ENCODE results near the gene SLC25A17.
"Not testable (repeated sequence)": the region's sequence is repeated elsewhere in the genome, so short reads cannot be mapped to it uniquely, and the experiment has no call there.

SLC25A17 gene

GRCh38 chr22:40753114-40753513, 66.0 kb downstream of the SLC25A17 start:
- DNase-seq: no peak

GRCh38 chr22:40751250-40751649, 67.9 kb downstream of the SLC25A17 start:
- no peak for DNase-seq

GRCh38 chr22:40749829-40750228, 69.3 kb downstream of the SLC25A17 start:
- no peak for DNase-seq

GRCh38 chr22:40748388-40749355, 70.5 kb downstream of the SLC25A17 start:
- no peak for DNase-seq

GRCh38 chr22:40747361-40747760, 71.8 kb downstream of the SLC25A17 start:
- no peak for DNase-seq

GRCh38 chr22:40746428-40747220, 72.5 kb downstream of the SLC25A17 start:
- no peak for DNase-seq

GRCh38 chr22:40743768-40744167, 75.4 kb downstream of the SLC25A17 start:
- DNase-seq: no peak

GRCh38 chr22:40741116-40741515, 78.0 kb downstream of the SLC25A17 start:
- DNase-seq: no peak

GRCh38 chr22:40739721-40740120, 79.4 kb downstream of the SLC25A17 start:
- no peak for DNase-seq

GRCh38 chr22:40733919-40734318, 85.2 kb downstream of the SLC25A17 start:
- no peak for DNase-seq

- DNase-seq: no peak
Measured at GRCh38 chr22:40732999-40733292, 86.2 kb downstream of the SLC25A17 start.

GRCh38 chr22:40729284-40729683, 89.9 kb downstream of the SLC25A17 start:
- no peak for DNase-seq

- peak; percentile 65 for DNase-seq
Measured at GRCh38 chr22:40728731-40729189, 90.4 kb downstream of the SLC25A17 start.

GRCh38 chr22:40727964-40728615, 91.1 kb downstream of the SLC25A17 start:
- DNase-seq: no peak

- no peak for DNase-seq
Measured at GRCh38 chr22:40727070-40727963, 91.8 kb downstream of the SLC25A17 start.

- peak; percentile 18 for DNase-seq
Measured at GRCh38 chr22:40726514-40726913, 92.6 kb downstream of the SLC25A17 start.

GRCh38 chr22:40723396-40723933, 95.7 kb downstream of the SLC25A17 start:
- no peak for DNase-seq

- no peak for DNase-seq
Measured at GRCh38 chr22:40721266-40721665, 97.9 kb downstream of the SLC25A17 start.

GRCh38 chr22:40720538-40721256, 98.4 kb downstream of the SLC25A17 start:
- no peak for DNase-seq

GRCh38 chr22:40720156-40720537, 99.0 kb downstream of the SLC25A17 start:
- not testable (repeated sequence) for DNase-seq
